DMS79 treated with DMSO at 0.1 percent for 48 hours (cell line): ENCODE results near the gene CRADD.

Experiments
- DNase-seq: peaks from one replicate; lab custom pipeline; 2025; lab: John Stamatoyannopoulos, UW

CRADD gene

GRCh38 chr12:93808169-93808899, 131.2 kb downstream of the CRADD start:
- DNase-seq = no peak

- DNase-seq = no peak
Measured at GRCh38 chr12:93812626-93813025, 135.5 kb downstream of the CRADD start.

- DNase-seq = no peak
Measured at GRCh38 chr12:93813186-93813585, 136.0 kb downstream of the CRADD start.

GRCh38 chr12:93813972-93814821, 137.0 kb downstream of the CRADD start:
- no peak for DNase-seq

GRCh38 chr12:93818488-93819049, 141.4 kb downstream of the CRADD start:
- no peak for DNase-seq

- no peak for DNase-seq
Measured at GRCh38 chr12:93819050-93819491, 141.9 kb downstream of the CRADD start.

- no peak for DNase-seq
Measured at GRCh38 chr12:93823616-93824391, 146.6 kb downstream of the CRADD start.

- DNase-seq = no peak
Measured at GRCh38 chr12:93824514-93825500, 147.6 kb downstream of the CRADD start.

- no peak for DNase-seq
Measured at GRCh38 chr12:93825501-93825888, 148.3 kb downstream of the CRADD start.

- DNase-seq = no peak
Measured at GRCh38 chr12:93825931-93826555, 148.9 kb downstream of the CRADD start.

GRCh38 chr12:93827179-93827578, 150.0 kb downstream of the CRADD start:
- DNase-seq = no peak

GRCh38 chr12:93827669-93828068, 150.5 kb downstream of the CRADD start:
- no peak for DNase-seq

- DNase-seq = no peak
Measured at GRCh38 chr12:93829016-93829415, 151.8 kb downstream of the CRADD start.

GRCh38 chr12:93831374-93831773, 154.2 kb downstream of the CRADD start:
- no peak for DNase-seq

- DNase-seq = no peak
Measured at GRCh38 chr12:93832131-93832530, 155.0 kb downstream of the CRADD start.

GRCh38 chr12:93833946-93834345, 156.8 kb downstream of the CRADD start:
- DNase-seq = no peak

- DNase-seq = no peak
Measured at GRCh38 chr12:93836620-93837260, 159.6 kb downstream of the CRADD start.

GRCh38 chr12:93838193-93838592, 161.0 kb downstream of the CRADD start:
- no peak for DNase-seq

GRCh38 chr12:93839064-93839463, 161.9 kb downstream of the CRADD start:
- DNase-seq = no peak

GRCh38 chr12:93841671-93842070, 164.5 kb downstream of the CRADD start:
- no peak for DNase-seq
